ENCODE measurements around the gene DLX1. TPM values are rescaled to one million over a fixed set of nuclear protein-coding genes. Genes with fewer than 3 reads are reported as not detected.

Gene DLX1
- total RNA-seq, 1 donor from 2014 or later: not detected

GRCh38 chr2:172096626-172097547 lies 11.6 kb downstream of the DLX1 start:
- no peak for DNase-seq (ENCODE audit: low spot score)
- ATAC-seq: no peak

- DNase-seq (ENCODE audit: low spot score): no peak
- ATAC-seq: no peak
Measured at GRCh38 chr2:172097557-172098131, 12.3 kb downstream of the DLX1 start.

GRCh38 chr2:172098287-172098649 lies 13.0 kb downstream of the DLX1 start:
- no peak for ATAC-seq
- DNase-seq (ENCODE audit: low spot score): no peak

GRCh38 chr2:172098650-172099471 lies 13.6 kb downstream of the DLX1 start:
- ATAC-seq (no peak), DNase-seq (ENCODE audit: low spot score) (no peak)

- DNase-seq (ENCODE audit: low spot score) (no peak), ATAC-seq (no peak)
Measured at GRCh38 chr2:172099472-172100079, 14.3 kb downstream of the DLX1 start.

- DNase-seq (ENCODE audit: low spot score) (no peak), ATAC-seq (no peak)
Measured at GRCh38 chr2:172100080-172100934, 15.0 kb downstream of the DLX1 start.

- no peak for DNase-seq (ENCODE audit: low spot score)
- ATAC-seq: no peak
Measured at GRCh38 chr2:172100935-172101820, 15.9 kb downstream of the DLX1 start.

GRCh38 chr2:172101821-172102390 lies 16.6 kb downstream of the DLX1 start:
- DNase-seq (ENCODE audit: low spot score) (no peak), ATAC-seq (peak; percentile 6)

GRCh38 chr2:172102391-172103359 lies 17.4 kb downstream of the DLX1 start, which contains the start of gene DLX2:
Gene DLX2 (minus strand): TSS chr2:172102900. CDS start chr2:172102538, 362 bp downstream.
- ATAC-seq (peak; percentile 65), DNase-seq (ENCODE audit: low spot score) (peak; percentile 77)

- DNase-seq (ENCODE audit: low spot score) (peak; percentile 79), ATAC-seq (peak; percentile 84)
Measured at GRCh38 chr2:172103471-172104272, 18.4 kb downstream of the DLX1 start.

- DNase-seq (ENCODE audit: low spot score): no peak
- ATAC-seq: no peak
Measured at GRCh38 chr2:172105471-172106107, 20.3 kb downstream of the DLX1 start.

- no peak for DNase-seq (ENCODE audit: low spot score)
- peak; percentile 67 for ATAC-seq
Measured at GRCh38 chr2:172106108-172106961, 21.0 kb downstream of the DLX1 start.

- no peak for ATAC-seq
- no peak for DNase-seq (ENCODE audit: low spot score)
Measured at GRCh38 chr2:172107690-172108586, 22.6 kb downstream of the DLX1 start.

- ATAC-seq: no peak
- DNase-seq (ENCODE audit: low spot score): no peak
Measured at GRCh38 chr2:172108587-172108930, 23.3 kb downstream of the DLX1 start.
